A549 treated with Mapracorat at 1 μM for 4 hours (cell line): ENCODE measurements around the gene OR5L1. TPM values are rescaled to one million over a fixed set of nuclear protein-coding genes. Genes with fewer than 3 reads are reported as not detected.

Source experiments
- total RNA-seq: library from RNA; stranded (reverse); fragments of 200-300 nt; extraction: Qiagen RNA extraction; gene quantifications from 5 replicates; pipeline ENCODE4 v1.2.3, GENCODE V29; 2022

The OR5L1 gene
- not detected in 5 replicates for total RNA-seq

GRCh38 chr11:55811067-55811466 is at the start of gene OR5L1:
OR5L1 (plus strand) TSS chr11:55811367; CDS start chr11:55811467, 100 bp downstream.

GRCh38 chr11:55773138-55773537 is 38.0 kb upstream of the OR5L1 start, which contains the start of gene OR5D13:
OR5D13 (plus strand) TSS chr11:55773438; CDS start chr11:55773438, 0 bp downstream.

DNA sequence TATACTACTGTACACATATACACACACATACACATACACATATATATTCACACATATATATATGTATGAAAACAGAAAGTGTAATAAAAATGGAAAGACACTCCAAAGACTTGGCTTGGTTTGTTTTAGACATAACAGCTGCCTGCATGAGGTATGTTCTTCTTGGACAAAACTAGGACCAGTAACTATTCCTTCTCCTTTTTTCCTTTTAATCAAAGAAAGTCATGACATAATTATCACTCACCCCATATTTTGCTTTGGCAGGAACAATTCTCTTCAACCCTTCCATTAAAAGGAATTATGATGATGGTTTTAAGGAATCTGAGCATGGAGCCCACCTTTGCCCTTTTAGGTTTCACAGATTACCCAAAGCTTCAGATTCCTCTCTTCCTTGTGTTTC is 15.9 kb upstream of the OR5L1 start, which contains the start of gene OR5D14:
OR5D14 (plus strand) TSS at position 301 of the 400 bp plus-strand sequence; CDS start at position 301, 0 bp downstream.

DNA sequence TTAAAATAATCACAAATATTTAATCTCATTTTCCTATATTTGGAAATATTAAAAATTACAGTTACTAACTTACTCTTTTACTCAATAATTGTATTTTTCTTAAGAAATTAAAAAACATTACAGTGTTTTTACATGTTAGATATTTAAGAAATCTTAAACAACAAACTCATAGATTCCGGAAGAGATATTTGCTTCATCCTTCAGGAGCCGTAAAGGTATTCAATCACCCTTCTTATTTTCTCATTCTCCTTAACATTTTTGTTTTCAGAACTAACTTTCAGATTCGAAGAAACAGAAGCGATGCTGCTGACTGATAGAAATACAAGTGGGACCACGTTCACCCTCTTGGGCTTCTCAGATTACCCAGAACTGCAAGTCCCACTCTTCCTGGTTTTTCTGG is 8.2 kb downstream of the OR5L1 start, which contains the start of gene OR5D18:
OR5D18 (plus strand) TSS at position 301 of the 400 bp plus-strand sequence; CDS start at position 301, 0 bp downstream.

DNA sequence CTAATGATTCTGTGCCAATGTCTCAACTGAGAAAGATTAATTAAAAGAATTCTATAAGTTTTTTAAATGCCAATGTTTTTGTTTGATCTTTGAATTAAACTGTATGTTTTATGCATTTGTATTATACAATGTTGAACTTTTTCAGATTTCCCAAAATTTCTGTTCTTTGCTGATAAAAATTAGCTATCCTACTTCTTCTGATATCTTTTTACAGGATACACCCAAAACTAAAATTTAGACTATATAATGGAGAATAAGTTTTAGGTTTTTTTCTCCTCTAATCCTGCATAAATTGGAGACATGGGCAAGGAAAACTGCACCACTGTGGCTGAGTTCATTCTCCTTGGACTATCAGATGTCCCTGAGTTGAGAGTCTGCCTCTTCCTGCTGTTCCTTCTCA is 15.8 kb downstream of the OR5L1 start, which contains the start of gene OR5L2:
OR5L2 (plus strand) TSS at position 301 of the 400 bp plus-strand sequence; CDS start at position 301, 0 bp downstream.

DNA sequence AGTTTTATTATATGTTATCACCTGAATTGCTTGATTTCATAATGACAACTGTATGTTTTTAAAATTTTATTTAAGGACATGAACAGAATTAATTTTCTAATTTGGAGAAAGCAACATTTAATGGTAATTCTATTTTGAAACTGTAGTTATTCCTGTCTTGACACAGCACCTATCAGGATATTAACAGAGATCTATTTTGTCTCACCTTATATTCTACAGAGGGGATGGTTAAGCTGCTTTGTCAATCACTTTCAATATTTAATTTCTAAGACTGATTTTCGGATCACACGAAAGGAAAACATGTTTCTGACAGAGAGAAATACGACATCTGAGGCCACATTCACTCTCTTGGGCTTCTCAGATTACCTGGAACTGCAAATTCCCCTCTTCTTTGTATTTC is 27.3 kb downstream of the OR5L1 start, which contains the start of gene OR5D16:
OR5D16 (plus strand) TSS at position 301 of the 400 bp plus-strand sequence; CDS start at position 301, 0 bp downstream.

Other genes starting within 250 kb of the OR5L1 start
- not detected in 5 replicates for gene OR4C16, start 239.2 kb upstream of the OR5L1 start, total RNA-seq
- gene OR4C11, start 203.7 kb upstream of the OR5L1 start, total RNA-seq, result not detected in 5 replicates
- not detected in 5 replicates for gene OR4P4, start 176.3 kb upstream of the OR5L1 start, total RNA-seq
- gene OR4S2, start 163.0 kb upstream of the OR5L1 start, total RNA-seq, result not detected in 5 replicates
- gene OR4C6, start 149.2 kb upstream of the OR5L1 start, total RNA-seq, result not detected in 5 replicates
- not detected in 5 replicates for gene OR5D13, start 37.9 kb upstream of the OR5L1 start, total RNA-seq
- gene OR5D14, start 15.8 kb upstream of the OR5L1 start, total RNA-seq, result not detected in 5 replicates
- gene OR5D18, start 8.3 kb downstream of the OR5L1 start, total RNA-seq, result not detected in 5 replicates
- not detected in 5 replicates for gene OR5L2, start 15.9 kb downstream of the OR5L1 start, total RNA-seq
- not detected in 5 replicates for gene OR5D16, start 27.4 kb downstream of the OR5L1 start, total RNA-seq
- not detected in 5 replicates for gene TRIM51, start 71.9 kb downstream of the OR5L1 start, total RNA-seq
- not detected in 5 replicates for gene OR5W2, start 103.2 kb downstream of the OR5L1 start, total RNA-seq
- gene OR5I1, start 125.0 kb downstream of the OR5L1 start, total RNA-seq, result not detected in 5 replicates
- gene OR10AG1, start 158.6 kb downstream of the OR5L1 start, total RNA-seq, result not detected in 5 replicates
- not detected in 5 replicates for gene OR5F1, start 183.3 kb downstream of the OR5L1 start, total RNA-seq
- not detected in 5 replicates for gene OR5AS1, start 216.3 kb downstream of the OR5L1 start, total RNA-seq